HCT116 (cell line): ENCODE data around the gene ALOX15. TPM values are rescaled to one million over a fixed set of nuclear protein-coding genes. Genes with fewer than 3 reads are reported as not detected.

Source experiments
- ATAC-seq: fragments of 200-7000 bp; cut with Tn5 transposase; 2 replicates; pipeline ENCODE4 v1.9.1; 2020; ENCODE audit warnings: mild to moderate bottlenecking, moderate library complexity
- BruUV-seq: library from RNA; stranded (reverse); fragments of 400-500 nt; replicated peaks from 2 replicates; lab custom pipeline; 2021; lab: Mats Ljungman, UMichigan
- CTCF ChIA-PET: fragments of 300-600 bp; sonication (Branson Sonifier 250); formaldehyde crosslinking; loops from one replicate; lab custom pipeline; 2021; ENCODE audit warnings: antibody characterized with exemption; lab: Charles Lee
- POLR2A ChIA-PET: fragments of 300-600, 350-600 bp; sonication (Branson Sonifier 250); formaldehyde crosslinking; loops from one replicate; lab custom pipeline; 2021; ENCODE audit warnings: antibody characterized with exemption; lab: Charles Lee
- RAD21 ChIA-PET, 2 experiments: fragments of 300-600 bp; sonication (Branson Sonifier 250); formaldehyde crosslinking; loops; one replicate each; lab custom pipeline; 2023; ENCODE audit warnings: low total read pairs in 2 of 2; ENCODE audit not compliant: uncharacterized antibody in 2 of 2, unreplicated experiment in 2 of 2, low non-redundant PET in 1 of 2; lab: Charles Lee
- DNase-seq: peaks from one replicate; pipeline ENCODE4 v3.0.0-alpha.2; 2010; ENCODE audit warnings: low read depth, low spot score
- H2AFZ ChIP-seq: fragments of 200-600 bp; shearing (Covaris generic), sonication (generic); 2 replicates; pipeline ENCODE4 v1.6.1; 2017; ENCODE audit warnings: low read depth, mixed run types, mixed read lengths, antibody characterized with exemption, low read length; ENCODE audit not compliant: poor library complexity, severe bottlenecking
- H3K27ac ChIP-seq: 2 replicates; pipeline ENCODE4 v1.5.1; 2012; ENCODE audit warnings: low read depth, low read length
- H3K27me3 ChIP-seq: fragments of 200-600 bp; sonication (generic); 2 replicates; pipeline ENCODE4 v1.6.1; 2016; ENCODE audit warnings: mixed run types, low read length, mixed read lengths; ENCODE audit not compliant: insufficient read depth
- H3K36me3 ChIP-seq, 2 experiments: fragments of 200-500 bp in 1 of 2; fragments of 200-600 bp in 1 of 2; sonication (Bioruptor generic) in 1 of 2; sonication (generic) in 1 of 2; 2 replicates each; pipeline versions ENCODE4 v1.5.1 to v1.6.1; 2014 to 2016; ENCODE audit warnings: low read length in 2 of 2, inconsistent platforms in 1 of 2, mixed read lengths in 1 of 2, mixed run types in 1 of 2; ENCODE audit not compliant: insufficient read depth in 2 of 2, control insufficient read depth in 1 of 2
- H3K4me1 ChIP-seq, 2 experiments: fragments of 200-600 bp in 1 of 2; sonication (generic) in 1 of 2; 2 replicates each; pipeline versions ENCODE4 v1.5.1 to v1.6.1; 2012 to 2017; ENCODE audit warnings: low read length in 2 of 2, inconsistent platforms in 1 of 2, mild to moderate bottlenecking in 1 of 2, mixed read lengths in 1 of 2, mixed run types in 1 of 2, moderate library complexity in 1 of 2; ENCODE audit not compliant: insufficient read depth in 2 of 2, control insufficient read depth in 1 of 2
- H3K4me2 ChIP-seq: fragments of 200-600 bp; sonication (generic); 2 replicates; pipeline ENCODE4 v1.6.1; 2017; ENCODE audit warnings: mixed run types, low read length, mixed read lengths
- H3K4me3 ChIP-seq, 2 experiments: fragments of 200-600 bp in 1 of 2; sonication (generic) in 1 of 2; replicated peaks in 1 of 2; 2 replicates each; pipeline ENCODE4 v1.5.1; 2011 to 2016; ENCODE audit warnings: low read length in 2 of 2, control low read depth in 1 of 2, low read depth in 1 of 2, mild to moderate bottlenecking in 1 of 2, mixed read lengths in 1 of 2, mixed run types in 1 of 2
- H3K79me2 ChIP-seq: fragments of 200-600 bp; sonication (generic); 2 replicates; pipeline ENCODE4 v1.6.1; 2017; ENCODE audit warnings: mild to moderate bottlenecking, mixed run types, low read length, moderate library complexity, mixed read lengths; ENCODE audit not compliant: insufficient read depth
- H3K9ac ChIP-seq: fragments of 200-600 bp; sonication (generic); 2 replicates; pipeline ENCODE4 v1.6.1; 2016; ENCODE audit warnings: low read length, mixed read lengths
- H3K9me2 ChIP-seq: fragments of 200-600 bp; sonication (generic), shearing (Covaris generic); 2 replicates; pipeline ENCODE4 v1.6.1; 2017; ENCODE audit warnings: mixed run types, mild to moderate bottlenecking, moderate library complexity; ENCODE audit not compliant: insufficient read depth
- H3K9me3 ChIP-seq, 2 experiments: fragments of 200-500 bp in 1 of 2; fragments of 200-600 bp in 1 of 2; sonication (Bioruptor generic) in 1 of 2; sonication (generic) in 1 of 2; 2 replicates each; pipeline ENCODE4 v1.6.1; 2014 to 2017; ENCODE audit warnings: low read length in 2 of 2, mixed read lengths in 2 of 2, inconsistent platforms in 1 of 2, low read depth in 1 of 2, mild to moderate bottlenecking in 1 of 2, mixed run types in 1 of 2, moderate library complexity in 1 of 2; ENCODE audit not compliant: control insufficient read depth in 1 of 2, insufficient read depth in 1 of 2
- H4K20me1 ChIP-seq: fragments of 200-600 bp; sonication (generic), shearing (Covaris generic); 2 replicates; pipeline ENCODE4 v1.6.1; 2017; ENCODE audit warnings: mixed run types, mild to moderate bottlenecking, moderate library complexity; ENCODE audit not compliant: insufficient read depth
- CBX3 ChIP-seq: IDR thresholded peaks from 2 replicates; pipeline ENCODE4 v1.6.1; 2012; ENCODE audit warnings: low read depth
- CEBPB ChIP-seq: IDR thresholded peaks from 2 replicates; pipeline ENCODE4 v1.6.1; 2012; ENCODE audit warnings: low read depth
- ELF1 ChIP-seq: IDR thresholded peaks from 2 replicates; pipeline ENCODE4 v1.6.1; 2012; ENCODE audit warnings: low read depth, borderline replicate concordance
- EZH2 ChIP-seq: fragments of 200-600 bp; sonication (generic); IDR thresholded peaks from 2 replicates; pipeline ENCODE4 v1.6.1; 2017; ENCODE audit warnings: antibody characterized with exemption, mixed run types
- EZH2phosphoT487 ChIP-seq: fragments of 200-600 bp; IDR thresholded peaks from 2 replicates; pipeline ENCODE4 v1.6.1; 2018; ENCODE audit warnings: antibody characterized with exemption, borderline replicate concordance
- FOSL1 ChIP-seq: IDR thresholded peaks from 2 replicates; pipeline ENCODE4 v1.6.1; 2012; ENCODE audit warnings: low read depth
- JUND ChIP-seq: IDR thresholded peaks from 2 replicates; pipeline ENCODE4 v1.6.1; 2012
- POLR2AphosphoS5 ChIP-seq: IDR thresholded peaks from 2 replicates; pipeline ENCODE4 v1.6.1; 2011; ENCODE audit warnings: mild to moderate bottlenecking, low read depth, low read length, moderate library complexity
- RAD21 ChIP-seq: IDR thresholded peaks from 2 replicates; pipeline ENCODE4 v1.6.1; 2012; ENCODE audit warnings: low read depth, mild to moderate bottlenecking
- SP1 ChIP-seq: IDR thresholded peaks from 2 replicates; pipeline ENCODE4 v1.6.1; 2012; ENCODE audit warnings: low read depth
- SRF ChIP-seq: IDR thresholded peaks from 2 replicates; pipeline ENCODE4 v1.6.1; 2012; ENCODE audit warnings: low read depth
- TCF7L2 ChIP-seq: IDR thresholded peaks from 2 replicates; pipeline ENCODE4 v1.7.0; 2011; ENCODE audit warnings: borderline replicate concordance, inconsistent platforms; ENCODE audit not compliant: insufficient read depth, insufficient read length; ENCODE audit errors: extremely low read depth
- YY1 ChIP-seq: IDR thresholded peaks from 2 replicates; pipeline ENCODE4 v1.6.1; 2011; ENCODE audit warnings: low read length, low read depth, moderate library complexity, mild to moderate bottlenecking; ENCODE audit not compliant: insufficient replicate concordance; ENCODE audit errors: extremely low read depth
- ZBTB33 ChIP-seq: IDR thresholded peaks from 2 replicates; pipeline ENCODE4 v1.6.1; 2011; ENCODE audit warnings: mild to moderate bottlenecking, low read length, moderate library complexity; ENCODE audit not compliant: insufficient replicate concordance; ENCODE audit errors: extremely low read depth
- ZFX ChIP-seq: fragments of 450-650 bp; IDR thresholded peaks from 2 replicates; pipeline ENCODE4 v1.6.1; 2017
- intact Hi-C: fragments of 100-400 bp; cut with micrococcal nuclease; formaldehyde crosslinking; loops from 2 replicates; pipeline ENCODE4 v1.10.0; 2022
- total RNA-seq: library from RNA; stranded (reverse); gene quantifications from one replicate; pipeline ENCODE4 v1.2.1, GENCODE V29; 2021; ENCODE audit not compliant: unreplicated experiment
- TF ChIP-seq, protein P1 (sequence below): IDR thresholded peaks from 2 replicates; pipeline ENCODE4 v1.6.1; 2012; ENCODE audit warnings: low read depth

ALOX15 gene
- total RNA-seq, 1 experiment from 2014 or later: 0.57 TPM

DNA sequence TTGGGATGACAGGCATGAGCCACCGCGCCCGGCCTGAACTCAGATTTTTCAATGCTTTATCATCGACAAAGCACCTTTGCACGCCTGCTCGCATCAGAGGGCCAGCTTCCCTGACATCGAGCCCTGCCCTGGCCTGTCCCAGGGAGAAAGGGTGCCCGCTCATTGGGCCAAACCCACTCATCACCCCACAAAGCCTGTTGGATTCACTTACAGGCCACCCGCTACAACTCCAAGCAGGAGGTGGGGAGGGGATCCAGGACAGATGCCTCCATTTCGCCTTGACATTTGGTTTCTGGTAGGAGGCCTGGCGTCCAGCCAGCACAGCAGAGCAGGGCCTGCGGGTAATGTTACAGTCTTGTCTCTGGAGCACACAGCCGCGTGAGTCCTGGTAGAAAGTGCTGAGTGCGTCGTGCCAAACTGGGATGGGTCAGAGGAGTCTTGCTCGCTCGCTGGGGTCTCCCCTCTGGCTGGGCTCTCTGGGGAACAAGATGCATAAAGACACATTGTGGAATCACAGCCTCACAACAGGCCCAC is 37.3 kb downstream of the ALOX15 start:
- TF ChIP-seq CEBPB (no peak), POLR2AphosphoS5 (no peak), TCF7L2 (no peak)
- TF ChIP-seq, all 23 proteins: peak for 0
- ChIA-PET CTCF (no interaction called here), POLR2A (no interaction called here), RAD21 (no interaction called here)
- Histone ChIP-seq H3K36me3 (no peaks in the 10 kb centered on the region), H3K27me3 (no peaks in the 10 kb centered on the region), H3K9me2 (no peaks in the 10 kb centered on the region), H3K4me2 (no peak overlapping the region), H4K20me1 (no peaks in the 10 kb centered on the region), H3K4me1 (no peaks in the 10 kb centered on the region; a peak in 1 of 4 replicates), H3K9me3 (no peaks in the 10 kb centered on the region), H3K4me3 (no peak overlapping the region), H3K9ac (no peak overlapping the region), H3K79me2 (no peaks in the 10 kb centered on the region), H2AFZ (no peak overlapping the region), H3K27ac (no peak overlapping the region)
- DNase-seq (no peak), ATAC-seq (no peak)
- no TSS peak for BruUV-seq
- intact Hi-C loops: no loop called here

- Histone ChIP-seq H3K4me1 (no peaks in the 10 kb centered on the region; a peak in 1 of 4 replicates), H3K27me3 (no peaks in the 10 kb centered on the region), H3K9me3 (no peaks in the 10 kb centered on the region), H3K4me3 (no peak overlapping the region), H3K27ac (no peak overlapping the region), H2AFZ (no peak overlapping the region), H3K4me2 (no peak overlapping the region), H4K20me1 (no peaks in the 10 kb centered on the region), H3K79me2 (no peaks in the 10 kb centered on the region), H3K9me2 (no peaks in the 10 kb centered on the region), H3K36me3 (no peaks in the 10 kb centered on the region), H3K9ac (no peak overlapping the region)
- intact Hi-C loops: no loop called here
- ChIA-PET CTCF (interaction anchor here (0.7 kb wide), 1 partner anchor 35 kb away, joined by 5 read pairs; no protein-coding TSS in a partner anchor), RAD21 (no interaction called here), POLR2A (no interaction called here)
- DNase-seq (no peak), ATAC-seq (no peak)
- no TSS peak for BruUV-seq
- TF ChIP-seq YY1: no peak
- TF ChIP-seq EZH2: no peak
- no peak for TF ChIP-seq SRF
- no peak for TF ChIP-seq FOSL1
- TF ChIP-seq EZH2phosphoT487: no peak
- TF ChIP-seq SP1: no peak
- TF ChIP-seq CBX3: no peak
- TF ChIP-seq, protein P1, sequence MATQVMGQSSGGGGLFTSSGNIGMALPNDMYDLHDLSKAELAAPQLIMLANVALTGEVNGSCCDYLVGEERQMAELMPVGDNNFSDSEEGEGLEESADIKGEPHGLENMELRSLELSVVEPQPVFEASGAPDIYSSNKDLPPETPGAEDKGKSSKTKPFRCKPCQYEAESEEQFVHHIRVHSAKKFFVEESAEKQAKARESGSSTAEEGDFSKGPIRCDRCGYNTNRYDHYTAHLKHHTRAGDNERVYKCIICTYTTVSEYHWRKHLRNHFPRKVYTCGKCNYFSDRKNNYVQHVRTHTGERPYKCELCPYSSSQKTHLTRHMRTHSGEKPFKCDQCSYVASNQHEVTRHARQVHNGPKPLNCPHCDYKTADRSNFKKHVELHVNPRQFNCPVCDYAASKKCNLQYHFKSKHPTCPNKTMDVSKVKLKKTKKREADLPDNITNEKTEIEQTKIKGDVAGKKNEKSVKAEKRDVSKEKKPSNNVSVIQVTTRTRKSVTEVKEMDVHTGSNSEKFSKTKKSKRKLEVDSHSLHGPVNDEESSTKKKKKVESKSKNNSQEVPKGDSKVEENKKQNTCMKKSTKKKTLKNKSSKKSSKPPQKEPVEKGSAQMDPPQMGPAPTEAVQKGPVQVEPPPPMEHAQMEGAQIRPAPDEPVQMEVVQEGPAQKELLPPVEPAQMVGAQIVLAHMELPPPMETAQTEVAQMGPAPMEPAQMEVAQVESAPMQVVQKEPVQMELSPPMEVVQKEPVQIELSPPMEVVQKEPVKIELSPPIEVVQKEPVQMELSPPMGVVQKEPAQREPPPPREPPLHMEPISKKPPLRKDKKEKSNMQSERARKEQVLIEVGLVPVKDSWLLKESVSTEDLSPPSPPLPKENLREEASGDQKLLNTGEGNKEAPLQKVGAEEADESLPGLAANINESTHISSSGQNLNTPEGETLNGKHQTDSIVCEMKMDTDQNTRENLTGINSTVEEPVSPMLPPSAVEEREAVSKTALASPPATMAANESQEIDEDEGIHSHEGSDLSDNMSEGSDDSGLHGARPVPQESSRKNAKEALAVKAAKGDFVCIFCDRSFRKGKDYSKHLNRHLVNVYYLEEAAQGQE: no peak
- no peak for TF ChIP-seq ELF1
- no peak for TF ChIP-seq ZBTB33
- no peak for TF ChIP-seq CEBPB
- TF ChIP-seq RAD21: no peak
- no peak for TF ChIP-seq ZFX
- TF ChIP-seq JUND: no peak
Measured at GRCh38 chr17:4602041-4602440, 39.4 kb downstream of the ALOX15 start.
